Activated T-helper 2 cell treated with anti-CD3 and anti-CD28 coated beads, Interferon-gamma antibody, Interleukin-2, Interleukin-4, amounts not matched to agents 10 μg/mL and 5 μg/mL and 100 μg/mL, durations not matched to agents 14 hours and 24 hours and 36 hours (primary cell): ENCODE measurements around the gene AJAP1. TPM values are rescaled to one million over a fixed set of nuclear protein-coding genes. Genes with fewer than 3 reads are reported as not detected.
A peak's percentile ranks its signal among the peaks of the same experiment; 100 is the strongest.

Experiments
- DNase-seq: peaks from one replicate; pipeline ENCODE4 v3.0.0; 2021; ENCODE audit warnings: low spot score
- H3K27ac Mint-ChIP-seq: one replicate; pipeline ENCODE4 v1.8.0; 2021; ENCODE audit warnings: mixed read lengths
- H3K27me3 Mint-ChIP-seq: one replicate; pipeline ENCODE4 v1.8.0; 2021; ENCODE audit warnings: low read depth, mixed read lengths
- H3K36me3 Mint-ChIP-seq: one replicate; pipeline ENCODE4 v1.8.0; 2021; ENCODE audit warnings: low read depth, mixed read lengths
- H3K4me1 Mint-ChIP-seq: one replicate; pipeline ENCODE4 v1.8.0; 2021; ENCODE audit warnings: low read depth, mixed read lengths
- H3K4me3 Mint-ChIP-seq: one replicate; pipeline ENCODE4 v1.8.0; 2021; ENCODE audit warnings: low read depth, mild to moderate bottlenecking, moderate library complexity, mixed read lengths
- H3K9me3 Mint-ChIP-seq: one replicate; pipeline ENCODE4 v1.8.0; 2021; ENCODE audit warnings: mixed read lengths
- intact Hi-C: fragments of 100-400 bp; cut with micrococcal nuclease; formaldehyde crosslinking; loops from one replicate; pipeline ENCODE4 v1.15.1; 2023
- total RNA-seq: library from RNA; stranded (reverse); gene quantifications from 2 replicates; pipeline ENCODE4 v1.2.3, GENCODE V29; 2022

The AJAP1 gene
- total RNA-seq, 1 donor from 2014 or later, result not detected

GRCh38 chr1:4636644-4637380, 17.6 kb upstream of the AJAP1 start:
- Mint-ChIP-seq H3K4me1 (no peaks in the 10 kb centered on the region), H3K27me3 (peaks cover 3% of the 10 kb centered on the region), H3K36me3 (no peaks in the 10 kb centered on the region), H3K27ac (no peak overlapping the region), H3K9me3 (no peaks in the 10 kb centered on the region), H3K4me3 (no peak overlapping the region)
- intact Hi-C loops, result no loop called here
- no peak for DNase-seq

DNA sequence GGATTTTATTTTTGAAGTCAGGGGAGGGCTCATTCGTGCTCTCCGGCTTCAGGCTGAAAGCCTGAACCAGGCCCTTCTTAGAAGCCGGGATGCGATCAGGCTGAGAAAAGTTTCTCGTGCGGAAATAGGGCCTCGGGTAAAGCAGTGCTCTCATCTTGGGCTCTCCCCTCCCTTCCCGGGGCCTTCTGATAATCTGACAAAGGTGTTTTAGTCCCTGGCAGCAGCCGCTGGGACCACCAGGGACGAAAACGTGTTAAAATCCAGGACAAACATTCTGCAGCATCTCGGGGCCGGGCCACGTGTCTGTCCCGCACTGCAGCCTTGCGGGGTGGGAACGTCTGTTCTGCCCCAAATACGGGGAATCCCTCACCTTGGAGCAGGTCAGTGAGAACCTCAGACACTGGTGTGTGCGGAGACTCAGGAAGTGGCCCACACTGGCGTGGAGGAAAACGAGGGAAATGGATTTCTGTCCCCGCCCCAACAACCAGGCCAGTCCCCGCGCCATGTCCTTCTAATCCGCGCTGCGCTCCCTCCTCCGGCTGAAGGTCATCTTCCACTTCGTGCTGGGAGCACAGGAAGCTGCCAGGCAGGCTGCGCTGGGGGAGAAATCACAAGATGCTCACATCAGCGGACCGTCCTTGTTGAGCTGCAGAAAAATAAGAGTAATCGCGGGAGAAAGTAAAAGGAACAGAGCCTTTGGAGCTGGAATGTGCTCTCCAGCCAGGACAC, 16.6 kb upstream of the AJAP1 start:
- H3K36me3 Mint-ChIP-seq, result no peaks in the 10 kb centered on the region
- no peaks in the 10 kb centered on the region for H3K4me1 Mint-ChIP-seq
- no peaks in the 10 kb centered on the region for H3K9me3 Mint-ChIP-seq
- no peak overlapping the region for H3K4me3 Mint-ChIP-seq
- DNase-seq, result no peak
- peaks cover 3% of the 10 kb centered on the region for H3K27me3 Mint-ChIP-seq
- no peak overlapping the region for H3K27ac Mint-ChIP-seq
- intact Hi-C loops, result no loop called here

GRCh38 chr1:4638345-4638729, 16.1 kb upstream of the AJAP1 start:
- H3K9me3 Mint-ChIP-seq, result no peaks in the 10 kb centered on the region
- H3K36me3 Mint-ChIP-seq, result no peaks in the 10 kb centered on the region
- H3K4me1 Mint-ChIP-seq, result no peaks in the 10 kb centered on the region
- H3K4me3 Mint-ChIP-seq, result no peak overlapping the region
- no peak overlapping the region for H3K27ac Mint-ChIP-seq
- intact Hi-C loops, result no loop called here
- DNase-seq, result no peak
- peaks cover 3% of the 10 kb centered on the region for H3K27me3 Mint-ChIP-seq

DNA sequence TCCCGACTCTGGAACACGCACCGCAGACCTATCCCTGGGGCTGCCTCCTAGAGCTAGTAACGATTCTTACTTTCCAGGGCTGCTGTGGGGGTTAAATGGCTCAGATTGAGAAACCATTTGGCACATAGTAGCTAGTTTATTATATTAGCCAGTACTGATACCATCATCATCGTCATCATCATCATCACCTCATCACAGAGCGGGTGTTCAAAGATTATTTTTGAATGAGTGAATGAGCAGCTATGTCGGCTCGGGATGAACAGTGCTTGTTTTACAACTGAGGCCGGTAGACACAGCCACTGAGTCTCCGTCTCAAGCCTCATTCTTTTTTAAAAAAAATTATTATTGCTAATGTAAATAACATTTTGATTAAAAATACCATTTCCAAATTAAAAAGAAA, 13.5 kb upstream of the AJAP1 start:
- Mint-ChIP-seq H3K36me3 (no peaks in the 10 kb centered on the region), H3K4me3 (no peak overlapping the region), H3K4me1 (no peaks in the 10 kb centered on the region), H3K27ac (no peak overlapping the region), H3K27me3 (peaks cover 3% of the 10 kb centered on the region), H3K9me3 (no peaks in the 10 kb centered on the region)
- intact Hi-C loops, result no loop called here
- DNase-seq, result no peak

DNA sequence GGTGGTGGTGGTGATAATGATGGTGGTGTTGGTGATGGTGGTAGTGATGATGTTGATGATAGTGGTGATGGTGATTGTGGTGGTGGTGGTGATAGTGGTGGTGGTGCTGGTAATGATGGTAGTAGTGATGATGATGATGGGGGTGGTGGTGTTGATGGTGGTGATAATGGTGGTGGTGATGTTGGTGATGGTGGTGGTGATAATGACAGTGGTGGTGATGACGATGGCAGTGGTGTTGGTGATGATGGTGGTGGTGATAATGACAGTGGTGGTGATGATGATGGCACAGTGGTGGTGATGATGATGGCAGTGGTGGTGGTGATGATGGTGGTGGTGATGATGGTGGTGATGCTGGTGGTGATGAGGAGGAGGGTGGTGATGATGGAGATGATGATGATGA, 7.0 kb upstream of the AJAP1 start:
- Mint-ChIP-seq H3K4me3 (no peak overlapping the region), H3K27me3 (peaks cover 4% of the 10 kb centered on the region), H3K27ac (no peak overlapping the region), H3K36me3 (no peaks in the 10 kb centered on the region), H3K9me3 (no peaks in the 10 kb centered on the region), H3K4me1 (no peaks in the 10 kb centered on the region)
- intact Hi-C loops, result no loop called here
- no peak for DNase-seq

DNA sequence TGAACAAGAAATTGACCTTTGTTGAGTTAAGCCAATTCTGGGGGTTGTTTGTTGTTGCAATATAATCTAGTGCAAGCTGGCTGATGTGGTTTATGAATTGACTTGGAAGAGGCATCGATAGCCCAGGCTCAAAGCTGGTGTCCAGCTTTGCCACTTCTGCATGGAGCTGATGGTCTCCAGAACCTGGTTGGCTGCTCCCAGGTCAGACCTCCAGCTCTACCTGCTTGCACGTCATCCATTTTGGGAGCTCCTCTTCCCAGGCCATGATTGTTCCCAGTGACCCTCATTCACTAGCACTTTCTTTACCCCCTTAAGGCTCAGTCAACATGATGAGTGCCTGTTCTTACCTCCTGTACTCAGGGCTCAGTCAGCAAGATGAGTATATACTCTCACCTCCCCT, 5.8 kb upstream of the AJAP1 start:
- H3K9me3 Mint-ChIP-seq, result no peaks in the 10 kb centered on the region
- intact Hi-C loops, result no loop called here
- H3K4me1 Mint-ChIP-seq, result no peaks in the 10 kb centered on the region
- peaks cover 12% of the 10 kb centered on the region for H3K27me3 Mint-ChIP-seq
- no peaks in the 10 kb centered on the region for H3K36me3 Mint-ChIP-seq
- no peak overlapping the region for H3K27ac Mint-ChIP-seq
- H3K4me3 Mint-ChIP-seq, result no peak overlapping the region
- no peak for DNase-seq

DNA sequence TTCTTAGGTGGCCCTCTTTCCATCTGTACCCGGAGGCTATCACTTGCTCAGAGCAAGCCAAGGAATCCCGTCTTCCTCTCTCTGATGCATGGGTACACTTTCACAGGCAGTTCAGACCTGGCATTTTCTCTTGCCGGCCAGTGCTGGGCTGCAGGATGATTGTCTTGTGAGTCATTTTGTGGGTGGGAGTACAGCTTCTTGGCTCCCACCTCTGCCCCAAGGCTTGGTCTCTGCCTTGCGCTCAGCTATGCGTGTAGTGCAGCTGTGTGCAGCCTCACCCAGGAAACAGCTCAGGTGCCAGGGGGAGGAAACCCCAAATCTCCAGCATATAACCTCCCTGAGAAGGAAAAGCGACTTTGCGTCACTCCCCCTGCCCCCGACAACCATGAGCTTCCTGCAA, 3.9 kb upstream of the AJAP1 start:
- no peaks in the 10 kb centered on the region for H3K36me3 Mint-ChIP-seq
- H3K27me3 Mint-ChIP-seq, result peaks cover 14% of the 10 kb centered on the region
- DNase-seq, result no peak
- H3K4me3 Mint-ChIP-seq, result no peak overlapping the region
- H3K27ac Mint-ChIP-seq, result no peak overlapping the region
- intact Hi-C loops, result loop anchor here (5.0 kb wide), 1 partner anchor 738 kb away; no protein-coding TSS in a partner anchor
- no peaks in the 10 kb centered on the region for H3K9me3 Mint-ChIP-seq
- no peaks in the 10 kb centered on the region for H3K4me1 Mint-ChIP-seq

GRCh38 chr1:4650981-4651380, 3.4 kb upstream of the AJAP1 start:
- intact Hi-C loops, result loop anchor here (5.0 kb wide), 1 partner anchor 739 kb away; no protein-coding TSS in a partner anchor
- Mint-ChIP-seq H3K4me3 (no peak overlapping the region), H3K9me3 (no peaks in the 10 kb centered on the region), H3K27ac (no peak overlapping the region), H3K4me1 (no peaks in the 10 kb centered on the region), H3K36me3 (no peaks in the 10 kb centered on the region), H3K27me3 (peaks cover 14% of the 10 kb centered on the region)
- DNase-seq, result no peak

- intact Hi-C loops, result loop anchor here (5.0 kb wide), 1 partner anchor 740 kb away; no protein-coding TSS in a partner anchor
- DNase-seq, result peak; percentile 44
- Mint-ChIP-seq H3K4me1 (peaks cover 2% of the 10 kb centered on the region), H3K27me3 (peaks cover 29% of the 10 kb centered on the region), H3K36me3 (no peaks in the 10 kb centered on the region), H3K9me3 (no peaks in the 10 kb centered on the region), H3K27ac (no peak overlapping the region), H3K4me3 (no peak overlapping the region)
Observed at GRCh38 chr1:4652631-4653327, 1.6 kb upstream of the AJAP1 start.

DNA sequence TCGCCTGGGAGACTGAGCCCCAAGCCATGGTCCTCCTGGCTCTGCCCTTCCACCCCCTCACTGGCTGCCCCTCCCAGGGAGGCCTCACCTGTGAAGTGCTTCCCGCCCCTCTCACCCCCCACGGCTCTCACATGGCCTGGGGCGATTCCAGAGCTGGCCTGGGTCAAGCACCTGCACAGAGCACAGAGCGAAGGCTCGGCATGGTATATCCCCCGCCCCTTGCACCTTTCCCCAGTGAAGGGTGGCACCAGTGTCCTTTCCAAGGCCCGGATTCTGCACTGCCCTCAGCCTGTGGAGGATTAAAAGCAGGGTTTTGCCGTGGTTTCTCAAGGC, 1.1 kb upstream of the AJAP1 start:
- H3K36me3 Mint-ChIP-seq, result no peaks in the 10 kb centered on the region
- intact Hi-C loops, result loop anchor here (5.0 kb wide), 1 partner anchor 741 kb away; no protein-coding TSS in a partner anchor
- peaks cover 34% of the 10 kb centered on the region for H3K27me3 Mint-ChIP-seq
- H3K4me1 Mint-ChIP-seq, result peaks cover 2% of the 10 kb centered on the region
- no peaks in the 10 kb centered on the region for H3K9me3 Mint-ChIP-seq
- no peak overlapping the region for H3K4me3 Mint-ChIP-seq
- H3K27ac Mint-ChIP-seq, result no peak overlapping the region
- no peak for DNase-seq

GRCh38 chr1:4654764-4655673, 610 bp downstream of the AJAP1 start:
- H3K27ac Mint-ChIP-seq, result no peak overlapping the region
- no peak overlapping the region for H3K4me3 Mint-ChIP-seq
- H3K36me3 Mint-ChIP-seq, result no peaks in the 10 kb centered on the region
- H3K27me3 Mint-ChIP-seq, result peaks cover 43% of the 10 kb centered on the region
- intact Hi-C loops, result loop anchor here (5.0 kb wide), 1 partner anchor 743 kb away; no protein-coding TSS in a partner anchor
- no peak for DNase-seq
- H3K4me1 Mint-ChIP-seq, result peaks cover 2% of the 10 kb centered on the region
- H3K9me3 Mint-ChIP-seq, result no peaks in the 10 kb centered on the region
